HEK293 (cell line): ENCODE results near the gene PREX1.

Source experiments
- CTCF ChIA-PET: fragments of 350-600 bp; formaldehyde crosslinking; extraction: SDS; loops from one replicate; lab custom pipeline; 2021; ENCODE audit warnings: antibody characterized with exemption; lab: Yijun Ruan, JAX
- POLR2A ChIA-PET: fragments of 300-600 bp; formaldehyde crosslinking; extraction: SDS; loops from one replicate; lab custom pipeline; 2020; ENCODE audit warnings: antibody characterized with exemption, inconsistent platforms; lab: Yijun Ruan, JAX
- H3K27ac ChIP-seq: fragments of 200-500 bp; sonication (Bioruptor generic); 2 replicates; pipeline ENCODE4 v1.5.1; 2014; ENCODE audit warnings: low read depth, low read length, control low read depth, inconsistent platforms; ENCODE audit errors: extremely low read depth
- H3K36me3 ChIP-seq, 2 experiments: fragments of 200-500 bp in 1 of 2; sonication (Bioruptor generic) in 1 of 2; 1 replicate in 1 of 2; 2 replicates in 1 of 2; pipeline ENCODE4 v1.5.1; 2014 to 2017; ENCODE audit warnings: inconsistent platforms in 2 of 2, low read length in 2 of 2; ENCODE audit not compliant: control insufficient read depth in 2 of 2, insufficient read depth in 1 of 2
- H3K4me1 ChIP-seq: fragments of 200-500 bp; sonication (Bioruptor generic); 2 replicates; pipeline ENCODE4 v1.5.1; 2014; ENCODE audit warnings: mild to moderate bottlenecking, low read length, inconsistent platforms; ENCODE audit not compliant: control insufficient read depth, insufficient read depth
- H3K4me3 ChIP-seq: 2 replicates; pipeline ENCODE4 v1.5.1; 2011; ENCODE audit warnings: low read depth, mild to moderate bottlenecking, control low read depth, low read length, moderate library complexity
- H3K9me3 ChIP-seq: fragments of 200-500 bp; sonication (Bioruptor generic); 2 replicates; pipeline ENCODE4 v1.5.1; 2014; ENCODE audit warnings: low read depth, low read length, inconsistent platforms; ENCODE audit not compliant: control insufficient read depth, insufficient read depth
- BCL11B ChIP-seq: fragments of 450-650 bp; formaldehyde crosslinking; IDR thresholded peaks from 2 replicates; pipeline ENCODE4 v1.5.1; 2016; ENCODE audit warnings: low read depth, missing biosample characterization, missing genetic modification characterization
- HOXD13 ChIP-seq: sonication (generic); formaldehyde crosslinking; IDR thresholded peaks from 2 replicates; pipeline ENCODE4 v1.8.0; 2022; ENCODE audit warnings: missing genetic modification reagents, borderline replicate concordance
- KLF8 ChIP-seq: fragments of 450-650 bp; formaldehyde crosslinking; IDR thresholded peaks from 2 replicates; pipeline ENCODE4 v1.5.1; 2016; ENCODE audit warnings: missing biosample characterization, missing genetic modification characterization
- PBX3 ChIP-seq: sonication (generic); formaldehyde crosslinking; IDR thresholded peaks from 2 replicates; pipeline ENCODE4 v1.8.1; 2022; ENCODE audit warnings: mild to moderate bottlenecking, moderate library complexity, missing genetic modification reagents
- PRDM2 ChIP-seq: fragments of 450-650 bp; formaldehyde crosslinking; IDR thresholded peaks from 2 replicates; pipeline ENCODE4 v1.5.1; 2016; ENCODE audit warnings: missing biosample characterization, missing genetic modification characterization, borderline replicate concordance
- RBAK ChIP-seq: fragments of 450-650 bp; formaldehyde crosslinking; IDR thresholded peaks from 2 replicates; pipeline ENCODE4 v1.5.1; 2016; ENCODE audit warnings: missing biosample characterization, missing genetic modification characterization
- ZBTB1 ChIP-seq: fragments of 450-650 bp; formaldehyde crosslinking; IDR thresholded peaks from 2 replicates; pipeline ENCODE4 v1.5.1; 2016; ENCODE audit warnings: missing biosample characterization, missing genetic modification characterization
- ZEB2 ChIP-seq: fragments of 450-650 bp; formaldehyde crosslinking; IDR thresholded peaks from 2 replicates; pipeline ENCODE4 v1.5.1; 2016; ENCODE audit warnings: missing biosample characterization, missing genetic modification characterization
- ZIC2 ChIP-seq: fragments of 450-650 bp; formaldehyde crosslinking; IDR thresholded peaks from 2 replicates; pipeline ENCODE4 v1.5.1; 2016; ENCODE audit warnings: missing biosample characterization, missing genetic modification characterization
- ZNF10 ChIP-seq: fragments of 450-650 bp; formaldehyde crosslinking; IDR thresholded peaks from 2 replicates; pipeline ENCODE4 v1.5.1; 2017; ENCODE audit warnings: missing biosample characterization, missing genetic modification characterization
- ZNF169 ChIP-seq: fragments of 450-650 bp; formaldehyde crosslinking; IDR thresholded peaks from 2 replicates; pipeline ENCODE4 v1.5.1; 2016; ENCODE audit warnings: missing biosample characterization, missing genetic modification characterization
- ZNF175 ChIP-seq: fragments of 450-650 bp; formaldehyde crosslinking; IDR thresholded peaks from 2 replicates; pipeline ENCODE4 v1.5.1; 2016; ENCODE audit warnings: missing biosample characterization, missing genetic modification characterization
- ZNF221 ChIP-seq: fragments of 450-650 bp; formaldehyde crosslinking; IDR thresholded peaks from 2 replicates; pipeline ENCODE4 v1.5.1; 2017; ENCODE audit warnings: missing biosample characterization, missing genetic modification characterization, borderline replicate concordance
- ZNF223 ChIP-seq: fragments of 450-650 bp; formaldehyde crosslinking; IDR thresholded peaks from 2 replicates; pipeline ENCODE4 v1.5.1; 2016; ENCODE audit warnings: missing biosample characterization, missing genetic modification characterization
- ZNF274 ChIP-seq, 2 experiments: fragments of 200-500 bp in 1 of 2; fragments of 450-650 bp in 1 of 2; sonication (Bioruptor generic) in 1 of 2; formaldehyde crosslinking in 1 of 2; IDR thresholded peaks; 2 replicates each; pipeline versions ENCODE4 v1.5.1 to v1.6.1; 2014 to 2016; ENCODE audit warnings: borderline replicate concordance in 1 of 2, inconsistent platforms in 1 of 2, low read length in 1 of 2, missing biosample characterization in 1 of 2, missing genetic modification characterization in 1 of 2
- ZNF292 ChIP-seq: fragments of 450-650 bp; formaldehyde crosslinking; IDR thresholded peaks from 2 replicates; pipeline ENCODE4 v1.5.1; 2016; ENCODE audit warnings: low read depth, missing biosample characterization, missing genetic modification characterization, borderline replicate concordance
- ZNF433 ChIP-seq: fragments of 450-650 bp; formaldehyde crosslinking; IDR thresholded peaks from 2 replicates; pipeline ENCODE4 v1.5.1; 2016; ENCODE audit warnings: missing biosample characterization, missing genetic modification characterization, low read depth
- ZNF510 ChIP-seq: fragments of 450-650 bp; formaldehyde crosslinking; IDR thresholded peaks from 2 replicates; pipeline ENCODE4 v1.5.1; 2018; ENCODE audit warnings: mild to moderate bottlenecking, missing genetic modification characterization, missing biosample characterization; ENCODE audit not compliant: insufficient replicate concordance
- ZNF561 ChIP-seq: fragments of 450-650 bp; IDR thresholded peaks from 2 replicates; pipeline ENCODE4 v1.5.1; 2018; ENCODE audit warnings: missing biosample characterization, missing genetic modification characterization, borderline replicate concordance
- ZNF747 ChIP-seq: fragments of 450-650 bp; formaldehyde crosslinking; IDR thresholded peaks from 2 replicates; pipeline ENCODE4 v1.5.1; 2016; ENCODE audit warnings: missing biosample characterization, missing genetic modification characterization
- TF ChIP-seq, protein P1 (sequence below): fragments of 450-650 bp; formaldehyde crosslinking; IDR thresholded peaks from 2 replicates; pipeline ENCODE4 v1.5.1; 2016; ENCODE audit warnings: missing biosample characterization, missing genetic modification characterization

PREX1 gene

DNA sequence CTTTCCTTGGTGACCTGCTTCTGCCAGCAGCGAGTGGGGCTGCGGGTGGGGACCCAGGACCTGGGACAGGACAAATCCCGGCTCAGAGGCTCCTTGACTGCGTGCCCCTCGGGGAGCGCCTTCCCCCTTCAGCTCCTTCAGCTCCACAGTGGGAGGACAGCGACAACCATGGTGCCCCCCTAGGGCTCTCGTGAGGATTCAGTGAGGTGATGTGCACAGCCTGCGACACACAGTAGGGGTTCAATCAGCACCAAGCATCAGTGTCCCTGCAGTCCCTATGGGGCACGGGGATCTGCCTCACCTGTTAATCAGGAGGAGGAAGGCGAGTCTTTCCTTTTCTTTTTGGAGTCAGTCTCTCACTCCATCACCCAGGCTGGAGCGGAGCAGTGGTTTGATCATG lies 209.2 kb downstream of the PREX1 start:
- Histone ChIP-seq H3K27ac (no peak overlapping the region), H3K9me3 (no peaks in the 10 kb centered on the region), H3K4me1 (no peaks in the 10 kb centered on the region), H3K4me3 (no peak overlapping the region), H3K36me3 (no peaks in the 10 kb centered on the region)
- no peak for TF ChIP-seq ZNF169 (tag by site-specific recombination)
- TF ChIP-seq ZIC2 (tag by site-specific recombination), result peak; percentile 10; the same call in 1 of the 2 replicates
- ChIA-PET POLR2A (no interaction called here), CTCF (no interaction called here)

DNA sequence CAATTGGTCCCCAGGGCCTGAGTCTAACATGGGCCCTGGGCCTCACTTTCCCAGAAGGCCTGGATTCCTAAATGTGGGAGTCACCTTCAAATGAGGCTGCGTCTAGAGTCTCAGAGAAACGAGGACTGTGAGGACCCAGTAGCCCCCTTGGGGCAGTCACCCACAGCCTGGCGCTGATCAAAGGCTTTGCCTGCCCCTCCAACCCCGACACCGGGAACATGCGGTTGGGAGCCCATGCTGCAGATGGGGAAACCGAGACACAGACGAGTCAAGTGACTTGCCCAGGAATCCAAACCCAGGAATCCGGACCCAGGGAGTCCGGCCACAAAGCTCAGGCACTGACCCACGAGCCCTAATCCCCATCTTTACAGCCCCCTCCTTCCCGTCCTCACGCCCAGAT lies 209.7 kb downstream of the PREX1 start:
- H3K36me3 ChIP-seq, result no peaks in the 10 kb centered on the region
- TF ChIP-seq ZNF10 (tag by site-specific recombination), result no peak
- TF ChIP-seq ZNF292 (tag by site-specific recombination), result no peak
- TF ChIP-seq ZNF561 (tag by site-specific recombination), result no peak
- no peak for TF ChIP-seq HOXD13 (CRISPR knock-in tag)
- TF ChIP-seq, protein P1, sequence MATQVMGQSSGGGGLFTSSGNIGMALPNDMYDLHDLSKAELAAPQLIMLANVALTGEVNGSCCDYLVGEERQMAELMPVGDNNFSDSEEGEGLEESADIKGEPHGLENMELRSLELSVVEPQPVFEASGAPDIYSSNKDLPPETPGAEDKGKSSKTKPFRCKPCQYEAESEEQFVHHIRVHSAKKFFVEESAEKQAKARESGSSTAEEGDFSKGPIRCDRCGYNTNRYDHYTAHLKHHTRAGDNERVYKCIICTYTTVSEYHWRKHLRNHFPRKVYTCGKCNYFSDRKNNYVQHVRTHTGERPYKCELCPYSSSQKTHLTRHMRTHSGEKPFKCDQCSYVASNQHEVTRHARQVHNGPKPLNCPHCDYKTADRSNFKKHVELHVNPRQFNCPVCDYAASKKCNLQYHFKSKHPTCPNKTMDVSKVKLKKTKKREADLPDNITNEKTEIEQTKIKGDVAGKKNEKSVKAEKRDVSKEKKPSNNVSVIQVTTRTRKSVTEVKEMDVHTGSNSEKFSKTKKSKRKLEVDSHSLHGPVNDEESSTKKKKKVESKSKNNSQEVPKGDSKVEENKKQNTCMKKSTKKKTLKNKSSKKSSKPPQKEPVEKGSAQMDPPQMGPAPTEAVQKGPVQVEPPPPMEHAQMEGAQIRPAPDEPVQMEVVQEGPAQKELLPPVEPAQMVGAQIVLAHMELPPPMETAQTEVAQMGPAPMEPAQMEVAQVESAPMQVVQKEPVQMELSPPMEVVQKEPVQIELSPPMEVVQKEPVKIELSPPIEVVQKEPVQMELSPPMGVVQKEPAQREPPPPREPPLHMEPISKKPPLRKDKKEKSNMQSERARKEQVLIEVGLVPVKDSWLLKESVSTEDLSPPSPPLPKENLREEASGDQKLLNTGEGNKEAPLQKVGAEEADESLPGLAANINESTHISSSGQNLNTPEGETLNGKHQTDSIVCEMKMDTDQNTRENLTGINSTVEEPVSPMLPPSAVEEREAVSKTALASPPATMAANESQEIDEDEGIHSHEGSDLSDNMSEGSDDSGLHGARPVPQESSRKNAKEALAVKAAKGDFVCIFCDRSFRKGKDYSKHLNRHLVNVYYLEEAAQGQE (tag by site-specific recombination), result no peak
- TF ChIP-seq ZNF175 (tag by site-specific recombination), result no peak
- no peak for TF ChIP-seq ZNF221 (tag by site-specific recombination)
- TF ChIP-seq ZNF747 (tag by site-specific recombination), result no peak
- TF ChIP-seq ZNF274 (IDR thresholded peaks at IDR 0.05; ENCODE audit: low read length), result no peak
- no peak for TF ChIP-seq ZNF274 (tag by site-specific recombination; IDR thresholded peaks at IDR 0.05; ENCODE audit: borderline replicate concordance)
- no peak for TF ChIP-seq KLF8 (tag by site-specific recombination)
- no peak for TF ChIP-seq BCL11B (tag by site-specific recombination)
- no peak for TF ChIP-seq ZNF433 (tag by site-specific recombination)
- TF ChIP-seq RBAK, result no peak
- TF ChIP-seq, all 188 proteins: peak for 0
- Histone ChIP-seq H3K27ac (no peak overlapping the region), H3K4me3 (no peak overlapping the region), H3K4me1 (no peaks in the 10 kb centered on the region), H3K9me3 (no peaks in the 10 kb centered on the region)
- POLR2A ChIA-PET, result no interaction called here
- CTCF ChIA-PET, result interaction anchor here (0.8 kb wide), 1 partner anchor 954 kb away, joined by 3 read pairs; no protein-coding TSS in a partner anchor

DNA sequence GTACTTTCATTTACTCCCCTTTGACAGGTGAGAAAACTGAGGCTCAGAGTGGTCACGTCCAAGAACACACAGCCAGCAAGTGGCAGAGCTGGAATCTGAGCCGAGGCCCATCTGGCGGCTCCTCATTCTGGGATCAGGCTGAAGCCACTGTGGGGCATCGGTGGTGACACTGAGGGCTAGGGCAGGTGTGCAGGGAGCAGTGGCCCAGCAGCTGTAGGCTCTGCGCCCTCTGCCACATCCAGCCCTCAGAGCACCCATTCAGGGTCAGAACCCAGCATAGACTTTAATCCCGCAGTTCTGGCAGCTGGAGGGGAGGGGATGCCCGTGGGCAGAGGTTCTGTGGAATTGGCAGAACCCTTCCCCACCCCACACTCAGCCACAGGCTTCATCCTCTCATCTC lies 210.3 kb downstream of the PREX1 start:
- POLR2A ChIA-PET, result no interaction called here
- CTCF ChIA-PET, result interaction anchor here (0.8 kb wide), 1 partner anchor 954 kb away, joined by 3 read pairs; no protein-coding TSS in a partner anchor
- Histone ChIP-seq H3K27ac (no peak overlapping the region), H3K4me1 (no peaks in the 10 kb centered on the region), H3K36me3 (no peaks in the 10 kb centered on the region), H3K9me3 (no peaks in the 10 kb centered on the region), H3K4me3 (no peak overlapping the region)
- TF ChIP-seq ZEB2 (no peak), ZNF510 (no peak), PBX3 (CRISPR knock-in tag) (no peak), PRDM2 (tag by site-specific recombination) (no peak), ZNF223 (tag by site-specific recombination) (no peak), ZBTB1 (tag by site-specific recombination) (no peak)
